ENCODE measurements around the gene CORIN.

CORIN gene

GRCh38 chr4:47721485-47721884 is 116.4 kb downstream of the CORIN start:
- no peak for DNase-seq
- Histone ChIP-seq H3K9me3 (ENCODE audit: insufficient read depth, low read depth, low read length) (no peaks in the 10 kb centered on the region), H3K23ac (ENCODE audit: low read length) (no peak overlapping the region), H2BK120ac (ENCODE audit: insufficient read depth, low read length, poor library complexity) (no peak overlapping the region), H3K18ac (ENCODE audit: low read length) (no peak overlapping the region), H3K14ac (ENCODE audit: low read length) (no peak overlapping the region), H2BK5ac (ENCODE audit: low read depth, low read length, poor library complexity) (no peak overlapping the region), H2AK5ac (ENCODE audit: low read length) (no peak overlapping the region), H2AFZ (ENCODE audit: insufficient read depth, low read length, poor library complexity) (no peak overlapping the region), H4K91ac (ENCODE audit: low read depth, low read length) (no peak overlapping the region), H3K4me1 (ENCODE audit: control insufficient read depth in 1 of 2, insufficient read depth in 2 of 2, low read length in 2 of 2) (no peaks in the 10 kb centered on the region), H3K27ac (ENCODE audit: low read depth, low read length) (no peak overlapping the region), H3K36me3 (ENCODE audit: control insufficient read depth in 1 of 2, insufficient read depth in 2 of 2, low read length in 2 of 2) (no peaks in the 10 kb centered on the region), H3K4me3 (ENCODE audit: low read depth, low read length) (no peak overlapping the region), H3K79me2 (ENCODE audit: control insufficient read depth, insufficient read depth, low read length, poor library complexity) (no peaks in the 10 kb centered on the region), H3K9ac (ENCODE audit: low read length) (no peak overlapping the region), H3K4me2 (ENCODE audit: low read length) (no peak overlapping the region), H3K79me1 (ENCODE audit: low read length) (no peaks in the 10 kb centered on the region), H4K8ac (ENCODE audit: low read depth, low read length) (no peak overlapping the region), H2BK12ac (ENCODE audit: low read length) (no peak overlapping the region), H3K4ac (ENCODE audit: low read depth, low read length) (no peak overlapping the region), H4K12ac (ENCODE audit: low read depth, low read length) (no peak overlapping the region), H3K27me3 (ENCODE audit: insufficient read depth, low read length) (no peaks in the 10 kb centered on the region)
- no CpG with 5 or more reads among the region's 6 CpGs for WGBS (ENCODE audit: extremely low coverage, insufficient coverage, insufficient read length)

GRCh38 chr4:47720787-47721186 is 117.1 kb downstream of the CORIN start:
- no peak overlapping the region for H3K18ac ChIP-seq (ENCODE audit: low read length)
- H3K79me2 ChIP-seq (ENCODE audit: control insufficient read depth, insufficient read depth, low read length, poor library complexity) = no peaks in the 10 kb centered on the region
- no peak overlapping the region for H2BK120ac ChIP-seq (ENCODE audit: insufficient read depth, low read length, poor library complexity)
- H3K79me1 ChIP-seq (ENCODE audit: low read length) = no peaks in the 10 kb centered on the region
- no peak overlapping the region for H2AK5ac ChIP-seq (ENCODE audit: low read length)
- H3K4me3 ChIP-seq (ENCODE audit: low read depth, low read length) = no peak overlapping the region
- H3K14ac ChIP-seq (ENCODE audit: low read length) = no peak overlapping the region
- no peaks in the 10 kb centered on the region for H3K4me1 ChIP-seq (ENCODE audit: control insufficient read depth in 1 of 2, insufficient read depth in 2 of 2, low read length in 2 of 2)
- H3K9ac ChIP-seq (ENCODE audit: low read length) = no peak overlapping the region
- H3K36me3 ChIP-seq (ENCODE audit: control insufficient read depth in 1 of 2, insufficient read depth in 2 of 2, low read length in 2 of 2) = no peaks in the 10 kb centered on the region
- no peak overlapping the region for H4K12ac ChIP-seq (ENCODE audit: low read depth, low read length)
- no peak overlapping the region for H2AFZ ChIP-seq (ENCODE audit: insufficient read depth, low read length, poor library complexity)
- DNase-seq = no peak
- no peak overlapping the region for H4K91ac ChIP-seq (ENCODE audit: low read depth, low read length)
- H3K4me2 ChIP-seq (ENCODE audit: low read length) = no peak overlapping the region
- no peaks in the 10 kb centered on the region for H3K9me3 ChIP-seq (ENCODE audit: insufficient read depth, low read depth, low read length)
- no peak overlapping the region for H2BK5ac ChIP-seq (ENCODE audit: low read depth, low read length, poor library complexity)
- H3K27ac ChIP-seq (ENCODE audit: low read depth, low read length) = no peak overlapping the region
- no peak overlapping the region for H3K4ac ChIP-seq (ENCODE audit: low read depth, low read length)
- no peak overlapping the region for H4K8ac ChIP-seq (ENCODE audit: low read depth, low read length)
- H3K23ac ChIP-seq (ENCODE audit: low read length) = no peak overlapping the region
- WGBS (ENCODE audit: extremely low coverage, insufficient coverage, insufficient read length) = no CpG with 5 or more reads among the region's 2 CpGs
- no peaks in the 10 kb centered on the region for H3K27me3 ChIP-seq (ENCODE audit: insufficient read depth, low read length)
- H2BK12ac ChIP-seq (ENCODE audit: low read length) = no peak overlapping the region

- Histone ChIP-seq H3K36me3 (ENCODE audit: control insufficient read depth in 1 of 2, insufficient read depth in 2 of 2, low read length in 2 of 2) (no peaks in the 10 kb centered on the region), H2BK5ac (ENCODE audit: low read depth, low read length, poor library complexity) (no peak overlapping the region), H4K12ac (ENCODE audit: low read depth, low read length) (no peak overlapping the region), H3K18ac (ENCODE audit: low read length) (no peak overlapping the region), H2AFZ (ENCODE audit: insufficient read depth, low read length, poor library complexity) (no peak overlapping the region), H2AK5ac (ENCODE audit: low read length) (no peak overlapping the region), H3K4me2 (ENCODE audit: low read length) (no peak overlapping the region), H3K9me3 (ENCODE audit: insufficient read depth, low read depth, low read length) (no peaks in the 10 kb centered on the region), H3K4me3 (ENCODE audit: low read depth, low read length) (no peak overlapping the region), H2BK12ac (ENCODE audit: low read length) (no peak overlapping the region), H4K8ac (ENCODE audit: low read depth, low read length) (no peak overlapping the region), H4K91ac (ENCODE audit: low read depth, low read length) (no peak overlapping the region), H3K23ac (ENCODE audit: low read length) (no peak overlapping the region), H3K4ac (ENCODE audit: low read depth, low read length) (no peak overlapping the region), H3K27me3 (ENCODE audit: insufficient read depth, low read length) (no peaks in the 10 kb centered on the region), H3K27ac (ENCODE audit: low read depth, low read length) (no peak overlapping the region), H3K79me2 (ENCODE audit: control insufficient read depth, insufficient read depth, low read length, poor library complexity) (no peaks in the 10 kb centered on the region), H3K4me1 (ENCODE audit: control insufficient read depth in 1 of 2, insufficient read depth in 2 of 2, low read length in 2 of 2) (no peaks in the 10 kb centered on the region), H2BK120ac (ENCODE audit: insufficient read depth, low read length, poor library complexity) (no peak overlapping the region), H3K14ac (ENCODE audit: low read length) (no peak overlapping the region), H3K9ac (ENCODE audit: low read length) (no peak overlapping the region), H3K79me1 (ENCODE audit: low read length) (no peaks in the 10 kb centered on the region)
- DNase-seq = no peak
- WGBS (ENCODE audit: extremely low coverage, insufficient coverage, insufficient read length) = no CpG with 5 or more reads among the region's 4 CpGs
These were observed 118.3 kb downstream of the CORIN start for GRCh38 chr4:47719576-47719975.

GRCh38 chr4:47718696-47719095 is 119.2 kb downstream of the CORIN start:
- no CpG with 5 or more reads among the region's 2 CpGs for WGBS (ENCODE audit: extremely low coverage, insufficient coverage, insufficient read length)
- no peak for DNase-seq
- H2AK5ac ChIP-seq (ENCODE audit: low read length) = no peak overlapping the region

More at GRCh38 chr4:47718696-47719095, 119.2 kb downstream of the CORIN start:
- Histone ChIP-seq H3K4me2 (ENCODE audit: low read length) (no peak overlapping the region), H3K27me3 (ENCODE audit: insufficient read depth, low read length) (no peaks in the 10 kb centered on the region), H2BK12ac (ENCODE audit: low read length) (no peak overlapping the region), H3K79me2 (ENCODE audit: control insufficient read depth, insufficient read depth, low read length, poor library complexity) (no peaks in the 10 kb centered on the region), H3K23ac (ENCODE audit: low read length) (no peak overlapping the region), H3K18ac (ENCODE audit: low read length) (no peak overlapping the region), H2BK5ac (ENCODE audit: low read depth, low read length, poor library complexity) (no peak overlapping the region), H2AFZ (ENCODE audit: insufficient read depth, low read length, poor library complexity) (no peak overlapping the region), H3K9ac (ENCODE audit: low read length) (no peak overlapping the region), H3K36me3 (ENCODE audit: control insufficient read depth in 1 of 2, insufficient read depth in 2 of 2, low read length in 2 of 2) (no peaks in the 10 kb centered on the region), H3K14ac (ENCODE audit: low read length) (no peak overlapping the region), H2BK120ac (ENCODE audit: insufficient read depth, low read length, poor library complexity) (no peak overlapping the region), H3K4me1 (ENCODE audit: control insufficient read depth in 1 of 2, insufficient read depth in 2 of 2, low read length in 2 of 2) (no peaks in the 10 kb centered on the region), H3K79me1 (ENCODE audit: low read length) (no peaks in the 10 kb centered on the region), H3K4ac (ENCODE audit: low read depth, low read length) (no peak overlapping the region), H3K27ac (ENCODE audit: low read depth, low read length) (no peak overlapping the region), H4K12ac (ENCODE audit: low read depth, low read length) (no peak overlapping the region), H3K4me3 (ENCODE audit: low read depth, low read length) (no peak overlapping the region), H4K91ac (ENCODE audit: low read depth, low read length) (no peak overlapping the region), H3K9me3 (ENCODE audit: insufficient read depth, low read depth, low read length) (no peaks in the 10 kb centered on the region), H4K8ac (ENCODE audit: low read depth, low read length) (no peak overlapping the region)
